WTC11 (cell line): ENCODE data around the gene PANK4. TPM values are rescaled to one million over a fixed set of nuclear protein-coding genes. Genes with fewer than 3 reads are reported as not detected.

Experiments used
- ATAC-seq: fragments of 200-7000 bp; cut with Tn5 transposase; 2 replicates; pipeline ENCODE4 v1.10.0; 2021; ENCODE audit warnings: mild to moderate bottlenecking, moderate library complexity
- CTCF ChIA-PET: fragments of 300-600 bp; sonication (Branson Sonifier 250); formaldehyde crosslinking; loops from one replicate; lab custom pipeline; 2021; ENCODE audit warnings: antibody characterized with exemption; lab: Charles Lee
- POLR2A ChIA-PET: fragments of 350-600 bp; sonication (Branson Sonifier 250); formaldehyde crosslinking; loops from one replicate; lab custom pipeline; 2021; ENCODE audit warnings: antibody characterized with exemption; lab: Charles Lee
- DNase-seq: peaks from one replicate; pipeline ENCODE4 v3.0.0; 2021; ENCODE audit warnings: low spot score
- H3K27ac Mint-ChIP-seq: 2 replicates; pipeline ENCODE4 v1.8.0; 2021; ENCODE audit warnings: mixed read lengths
- H3K27me3 Mint-ChIP-seq: 2 replicates; pipeline ENCODE4 v1.8.0; 2021; ENCODE audit warnings: low read depth, mild to moderate bottlenecking, moderate library complexity, mixed read lengths
- H3K36me3 Mint-ChIP-seq: 2 replicates; pipeline ENCODE4 v1.8.0; 2021; ENCODE audit warnings: mixed read lengths
- H3K4me1 Mint-ChIP-seq: 2 replicates; pipeline ENCODE4 v1.8.0; 2022; ENCODE audit warnings: mixed read lengths
- H3K4me3 Mint-ChIP-seq: 2 replicates; pipeline ENCODE4 v1.8.0; 2021; ENCODE audit warnings: mild to moderate bottlenecking, moderate library complexity, mixed read lengths
- H3K9me3 Mint-ChIP-seq: 2 replicates; pipeline ENCODE4 v1.8.0; 2021; ENCODE audit warnings: mixed read lengths
- ATF1 ChIP-seq: sonication (generic); formaldehyde crosslinking; IDR thresholded peaks from 2 replicates; pipeline ENCODE4 v1.8.1; 2023; ENCODE audit warnings: mild to moderate bottlenecking, moderate library complexity, missing genetic modification reagents
- GRHL2 ChIP-seq: fragments of 250-450 bp; sonication (Bioruptor Pico); IDR thresholded peaks from 2 replicates; pipeline ENCODE4 v1.8.0; 2022; ENCODE audit warnings: mild to moderate bottlenecking, moderate library complexity; ENCODE audit not compliant: insufficient replicate concordance, severe bottlenecking
- HMGA2 ChIP-seq: fragments of 250-450 bp; sonication (Bioruptor Pico); IDR thresholded peaks from 2 replicates; pipeline ENCODE4 v1.4.0; 2021; ENCODE audit warnings: mild to moderate bottlenecking, moderate library complexity
- JUN ChIP-seq: sonication (generic); formaldehyde crosslinking; IDR thresholded peaks from 2 replicates; pipeline ENCODE4 v1.8.0; 2023; ENCODE audit warnings: mild to moderate bottlenecking, missing genetic modification reagents
- OVOL2 ChIP-seq: fragments of 250-450 bp; sonication (Bioruptor Pico); IDR thresholded peaks from 2 replicates; pipeline ENCODE4 v1.9.0; 2021; ENCODE audit warnings: mild to moderate bottlenecking, borderline replicate concordance
- RELA ChIP-seq: sonication (generic); formaldehyde crosslinking; IDR thresholded peaks from 2 replicates; pipeline ENCODE4 v1.8.1; 2022; ENCODE audit warnings: missing genetic modification reagents, mild to moderate bottlenecking, borderline replicate concordance
- RORB ChIP-seq: fragments of 250-450 bp; sonication (Bioruptor Pico); IDR thresholded peaks from 2 replicates; pipeline ENCODE4 v1.9.0; 2021; ENCODE audit warnings: mild to moderate bottlenecking
- TP53 ChIP-seq: sonication (generic); formaldehyde crosslinking; IDR thresholded peaks from 2 replicates; pipeline ENCODE4 v1.8.1; 2023; ENCODE audit warnings: mild to moderate bottlenecking, missing genetic modification reagents
- ZNF121 ChIP-seq: sonication (generic); formaldehyde crosslinking; IDR thresholded peaks from 2 replicates; pipeline ENCODE4 v1.8.0; 2023; ENCODE audit warnings: missing genetic modification reagents
- ZNF138 ChIP-seq: sonication (generic); formaldehyde crosslinking; conservative IDR thresholded peaks from 2 replicates; pipeline ENCODE4 v1.8.1; 2022; ENCODE audit warnings: mild to moderate bottlenecking, moderate library complexity, missing genetic modification reagents
- ZNF423 ChIP-seq: fragments of 250-450 bp; sonication (Bioruptor Pico); IDR thresholded peaks from 2 replicates; pipeline ENCODE4 v2.1.2; 2022; ENCODE audit warnings: mild to moderate bottlenecking, moderate library complexity
- total RNA-seq: library from RNA; stranded (reverse); gene quantifications from 3 replicates; pipeline ENCODE4 v1.2.3, GENCODE V29; 2021
- TF ChIP-seq, protein P1 (sequence below): sonication (generic); formaldehyde crosslinking; IDR thresholded peaks from 2 replicates; pipeline ENCODE4 v1.8.0; 2023; ENCODE audit warnings: missing genetic modification reagents, mild to moderate bottlenecking, borderline replicate concordance
- TF ChIP-seq, protein P2 (sequence below): sonication (generic); formaldehyde crosslinking; IDR thresholded peaks from 2 replicates; pipeline ENCODE4 v1.8.0; 2022; ENCODE audit warnings: mild to moderate bottlenecking, missing genetic modification reagents
- TF ChIP-seq, protein P3 (sequence below): sonication (generic); formaldehyde crosslinking; IDR thresholded peaks from 2 replicates; pipeline ENCODE4 v1.8.0; 2023; ENCODE audit warnings: missing genetic modification reagents
- TF ChIP-seq, protein P4 (sequence below): sonication (generic); formaldehyde crosslinking; conservative IDR thresholded peaks from 2 replicates; pipeline ENCODE4 v1.8.1; 2023; ENCODE audit warnings: mild to moderate bottlenecking, low read depth, missing genetic modification reagents, moderate library complexity
- TF ChIP-seq, protein P5 (sequence below): sonication (generic); formaldehyde crosslinking; IDR thresholded peaks from 2 replicates; pipeline ENCODE4 v1.8.1; 2023; ENCODE audit warnings: mild to moderate bottlenecking, moderate library complexity, missing genetic modification reagents

The PANK4 gene
- total RNA-seq, 1 experiment from 2014 or later = 52.5 TPM

DNA sequence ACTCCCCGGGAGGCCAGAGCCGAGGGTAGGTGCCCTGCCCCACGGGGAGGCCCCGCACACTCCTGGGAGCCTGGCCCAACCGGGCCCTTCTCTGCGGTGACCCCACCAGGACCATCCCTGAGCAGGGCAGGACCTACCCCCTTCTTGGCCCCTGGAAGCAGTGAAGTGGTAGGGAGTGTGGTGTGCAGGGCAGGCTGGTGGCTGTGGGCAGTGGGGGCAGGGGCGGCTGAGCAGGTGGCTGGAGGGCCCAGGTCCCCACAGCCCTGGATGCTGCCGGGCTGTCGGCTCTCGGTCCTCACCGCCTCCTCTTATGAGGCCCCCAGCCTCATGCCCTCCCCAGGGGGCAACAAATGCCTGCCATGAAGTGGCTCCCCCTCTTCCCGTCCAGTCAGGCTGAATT lies 30.9 kb downstream of the PANK4 start (continued):
- TF ChIP-seq, protein P1, sequence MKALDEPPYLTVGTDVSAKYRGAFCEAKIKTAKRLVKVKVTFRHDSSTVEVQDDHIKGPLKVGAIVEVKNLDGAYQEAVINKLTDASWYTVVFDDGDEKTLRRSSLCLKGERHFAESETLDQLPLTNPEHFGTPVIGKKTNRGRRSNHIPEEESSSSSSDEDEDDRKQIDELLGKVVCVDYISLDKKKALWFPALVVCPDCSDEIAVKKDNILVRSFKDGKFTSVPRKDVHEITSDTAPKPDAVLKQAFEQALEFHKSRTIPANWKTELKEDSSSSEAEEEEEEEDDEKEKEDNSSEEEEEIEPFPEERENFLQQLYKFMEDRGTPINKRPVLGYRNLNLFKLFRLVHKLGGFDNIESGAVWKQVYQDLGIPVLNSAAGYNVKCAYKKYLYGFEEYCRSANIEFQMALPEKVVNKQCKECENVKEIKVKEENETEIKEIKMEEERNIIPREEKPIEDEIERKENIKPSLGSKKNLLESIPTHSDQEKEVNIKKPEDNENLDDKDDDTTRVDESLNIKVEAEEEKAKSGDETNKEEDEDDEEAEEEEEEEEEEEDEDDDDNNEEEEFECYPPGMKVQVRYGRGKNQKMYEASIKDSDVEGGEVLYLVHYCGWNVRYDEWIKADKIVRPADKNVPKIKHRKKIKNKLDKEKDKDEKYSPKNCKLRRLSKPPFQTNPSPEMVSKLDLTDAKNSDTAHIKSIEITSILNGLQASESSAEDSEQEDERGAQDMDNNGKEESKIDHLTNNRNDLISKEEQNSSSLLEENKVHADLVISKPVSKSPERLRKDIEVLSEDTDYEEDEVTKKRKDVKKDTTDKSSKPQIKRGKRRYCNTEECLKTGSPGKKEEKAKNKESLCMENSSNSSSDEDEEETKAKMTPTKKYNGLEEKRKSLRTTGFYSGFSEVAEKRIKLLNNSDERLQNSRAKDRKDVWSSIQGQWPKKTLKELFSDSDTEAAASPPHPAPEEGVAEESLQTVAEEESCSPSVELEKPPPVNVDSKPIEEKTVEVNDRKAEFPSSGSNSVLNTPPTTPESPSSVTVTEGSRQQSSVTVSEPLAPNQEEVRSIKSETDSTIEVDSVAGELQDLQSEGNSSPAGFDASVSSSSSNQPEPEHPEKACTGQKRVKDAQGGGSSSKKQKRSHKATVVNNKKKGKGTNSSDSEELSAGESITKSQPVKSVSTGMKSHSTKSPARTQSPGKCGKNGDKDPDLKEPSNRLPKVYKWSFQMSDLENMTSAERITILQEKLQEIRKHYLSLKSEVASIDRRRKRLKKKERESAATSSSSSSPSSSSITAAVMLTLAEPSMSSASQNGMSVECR = no peak

DNA sequence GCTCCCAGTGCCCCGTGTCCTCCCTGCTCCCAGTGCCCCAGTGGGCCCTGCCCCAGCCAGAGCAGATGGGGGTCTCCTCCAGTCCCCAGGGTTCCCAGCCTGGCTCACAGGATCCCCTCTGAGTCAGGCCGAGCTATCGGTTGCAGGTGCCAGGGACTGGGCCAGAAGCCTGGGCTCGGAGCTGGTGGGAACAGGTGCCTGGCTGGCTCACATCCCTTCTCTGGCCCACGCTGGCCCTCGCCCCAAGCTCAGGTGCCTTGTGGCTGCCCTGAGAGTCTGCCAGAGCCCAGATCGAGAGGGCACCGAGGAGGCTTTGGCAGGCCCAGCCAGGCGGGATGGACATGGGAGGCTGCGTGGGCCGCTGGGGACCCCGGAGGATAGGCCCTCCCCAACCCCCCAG lies 31.4 kb downstream of the PANK4 start:
- TF ChIP-seq GRHL2 (CRISPR knock-in tag) (no peak), ZNF423 (CRISPR knock-in tag) (no peak), RORB (CRISPR knock-in tag) (no peak), OVOL2 (CRISPR knock-in tag) (no peak)
- TF ChIP-seq, all 79 proteins: peak for 0
- DNase-seq (no peak), ATAC-seq (no peak)
- Mint-ChIP-seq H3K4me3 (no peak overlapping the region), H3K4me1 (no peaks in the 10 kb centered on the region), H3K27ac (no peak overlapping the region), H3K9me3 (no peaks in the 10 kb centered on the region), H3K27me3 (no peaks in the 10 kb centered on the region), H3K36me3 (no peaks in the 10 kb centered on the region)
- ChIA-PET CTCF (no interaction called here), POLR2A (no interaction called here)

DNA sequence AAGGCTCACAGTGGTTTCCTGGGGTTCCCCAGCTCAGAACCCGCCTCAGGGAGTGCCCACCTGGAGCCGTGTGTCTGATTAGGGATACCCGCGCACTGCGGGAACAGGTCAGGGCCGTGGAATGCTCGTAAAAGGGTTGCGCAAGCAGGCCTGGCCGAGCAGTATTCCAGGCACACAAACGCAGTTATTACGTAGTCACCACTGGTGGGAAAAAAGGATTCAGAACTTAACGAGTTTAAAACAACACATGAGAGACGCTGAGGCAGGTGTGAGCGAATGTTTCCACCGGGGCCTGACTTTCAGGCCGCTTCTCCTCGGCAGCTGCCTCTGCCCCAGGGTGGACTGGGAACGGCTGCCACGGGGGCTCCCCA lies 32.1 kb downstream of the PANK4 start:
- H3K4me1 Mint-ChIP-seq = no peaks in the 10 kb centered on the region
- no peaks in the 10 kb centered on the region for H3K27me3 Mint-ChIP-seq
- CTCF ChIA-PET = no interaction called here
- ATAC-seq (no peak), DNase-seq (no peak)
- no peak for TF ChIP-seq ZNF423 (CRISPR knock-in tag)
- TF ChIP-seq ZNF138 = no peak
- TF ChIP-seq HMGA2 (CRISPR knock-in tag) = no peak
- TF ChIP-seq RORB (CRISPR knock-in tag) = no peak
- TF ChIP-seq, protein P2, sequence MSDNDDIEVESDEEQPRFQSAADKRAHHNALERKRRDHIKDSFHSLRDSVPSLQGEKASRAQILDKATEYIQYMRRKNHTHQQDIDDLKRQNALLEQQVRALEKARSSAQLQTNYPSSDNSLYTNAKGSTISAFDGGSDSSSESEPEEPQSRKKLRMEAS (CRISPR knock-in tag) = no peak
- TF ChIP-seq, protein P3, sequence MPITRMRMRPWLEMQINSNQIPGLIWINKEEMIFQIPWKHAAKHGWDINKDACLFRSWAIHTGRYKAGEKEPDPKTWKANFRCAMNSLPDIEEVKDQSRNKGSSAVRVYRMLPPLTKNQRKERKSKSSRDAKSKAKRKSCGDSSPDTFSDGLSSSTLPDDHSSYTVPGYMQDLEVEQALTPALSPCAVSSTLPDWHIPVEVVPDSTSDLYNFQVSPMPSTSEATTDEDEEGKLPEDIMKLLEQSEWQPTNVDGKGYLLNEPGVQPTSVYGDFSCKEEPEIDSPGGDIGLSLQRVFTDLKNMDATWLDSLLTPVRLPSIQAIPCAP = no peak
- no peak for TF ChIP-seq JUN (CRISPR knock-in tag)
- no peak overlapping the region for H3K27ac Mint-ChIP-seq
- no peaks in the 10 kb centered on the region for H3K9me3 Mint-ChIP-seq
- H3K4me3 Mint-ChIP-seq = no peak overlapping the region
- POLR2A ChIA-PET = no interaction called here
- no peaks in the 10 kb centered on the region for H3K36me3 Mint-ChIP-seq

DNA sequence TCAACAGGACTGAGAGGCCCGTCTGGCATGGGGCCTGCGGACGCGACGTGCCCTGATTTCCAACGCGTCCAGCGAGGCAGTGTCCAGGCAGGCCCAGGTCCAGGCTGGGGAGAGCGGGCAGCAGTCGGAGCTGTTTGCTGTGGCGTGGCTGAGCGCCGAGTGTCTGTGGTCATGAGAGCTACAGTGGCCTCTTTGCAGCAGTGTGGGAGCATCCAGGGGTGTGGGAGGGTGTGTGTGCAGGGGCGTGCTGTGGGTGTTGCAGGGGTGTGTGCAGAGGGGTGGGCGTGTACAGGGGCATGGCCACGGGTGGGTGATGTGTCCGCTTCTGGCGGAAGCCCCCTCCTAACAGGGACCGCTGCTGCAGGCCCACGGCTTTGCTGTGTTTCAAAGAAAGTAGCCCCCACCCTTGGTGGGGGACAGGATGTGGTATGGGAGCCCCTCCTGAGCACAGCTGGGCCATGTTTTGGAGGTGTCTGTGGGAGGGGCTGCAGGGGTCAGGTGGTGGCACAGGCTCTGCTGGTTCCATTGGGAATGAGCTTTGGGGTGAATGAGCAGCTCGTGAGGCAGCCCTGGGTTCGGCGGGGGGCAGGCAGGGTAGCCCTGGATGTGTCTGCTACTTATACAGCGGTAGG lies 32.6 kb downstream of the PANK4 start:
- no peaks in the 10 kb centered on the region for H3K4me1 Mint-ChIP-seq
- no peak overlapping the region for H3K27ac Mint-ChIP-seq
- ChIA-PET POLR2A (no interaction called here), CTCF (no interaction called here)
- peaks cover 4% of the 10 kb centered on the region for H3K9me3 Mint-ChIP-seq
- peaks cover 3% of the 10 kb centered on the region; the same call in 1 of the 2 replicates for H3K36me3 Mint-ChIP-seq
- TF ChIP-seq, protein P4, sequence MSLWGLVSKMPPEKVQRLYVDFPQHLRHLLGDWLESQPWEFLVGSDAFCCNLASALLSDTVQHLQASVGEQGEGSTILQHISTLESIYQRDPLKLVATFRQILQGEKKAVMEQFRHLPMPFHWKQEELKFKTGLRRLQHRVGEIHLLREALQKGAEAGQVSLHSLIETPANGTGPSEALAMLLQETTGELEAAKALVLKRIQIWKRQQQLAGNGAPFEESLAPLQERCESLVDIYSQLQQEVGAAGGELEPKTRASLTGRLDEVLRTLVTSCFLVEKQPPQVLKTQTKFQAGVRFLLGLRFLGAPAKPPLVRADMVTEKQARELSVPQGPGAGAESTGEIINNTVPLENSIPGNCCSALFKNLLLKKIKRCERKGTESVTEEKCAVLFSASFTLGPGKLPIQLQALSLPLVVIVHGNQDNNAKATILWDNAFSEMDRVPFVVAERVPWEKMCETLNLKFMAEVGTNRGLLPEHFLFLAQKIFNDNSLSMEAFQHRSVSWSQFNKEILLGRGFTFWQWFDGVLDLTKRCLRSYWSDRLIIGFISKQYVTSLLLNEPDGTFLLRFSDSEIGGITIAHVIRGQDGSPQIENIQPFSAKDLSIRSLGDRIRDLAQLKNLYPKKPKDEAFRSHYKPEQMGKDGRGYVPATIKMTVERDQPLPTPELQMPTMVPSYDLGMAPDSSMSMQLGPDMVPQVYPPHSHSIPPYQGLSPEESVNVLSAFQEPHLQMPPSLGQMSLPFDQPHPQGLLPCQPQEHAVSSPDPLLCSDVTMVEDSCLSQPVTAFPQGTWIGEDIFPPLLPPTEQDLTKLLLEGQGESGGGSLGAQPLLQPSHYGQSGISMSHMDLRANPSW (CRISPR knock-in tag) = no peak
- TF ChIP-seq ATF1 (CRISPR knock-in tag) (no peak), RELA (CRISPR knock-in tag) (no peak), TP53 (no peak), ZNF121 (CRISPR knock-in tag) (no peak)
- TF ChIP-seq, protein P5, sequence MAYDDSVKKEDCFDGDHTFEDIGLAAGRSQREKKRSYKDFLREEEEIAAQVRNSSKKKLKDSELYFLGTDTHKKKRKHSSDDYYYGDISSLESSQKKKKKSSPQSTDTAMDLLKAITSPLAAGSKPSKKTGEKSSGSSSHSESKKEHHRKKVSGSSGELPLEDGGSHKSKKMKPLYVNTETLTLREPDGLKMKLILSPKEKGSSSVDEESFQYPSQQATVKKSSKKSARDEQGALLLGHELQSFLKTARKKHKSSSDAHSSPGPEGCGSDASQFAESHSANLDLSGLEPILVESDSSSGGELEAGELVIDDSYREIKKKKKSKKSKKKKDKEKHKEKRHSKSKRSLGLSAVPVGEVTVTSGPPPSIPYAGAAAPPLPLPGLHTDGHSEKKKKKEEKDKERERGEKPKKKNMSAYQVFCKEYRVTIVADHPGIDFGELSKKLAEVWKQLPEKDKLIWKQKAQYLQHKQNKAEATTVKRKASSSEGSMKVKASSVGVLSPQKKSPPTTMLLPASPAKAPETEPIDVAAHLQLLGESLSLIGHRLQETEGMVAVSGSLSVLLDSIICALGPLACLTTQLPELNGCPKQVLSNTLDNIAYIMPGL (CRISPR knock-in tag) = no peak
- TF ChIP-seq, protein P1 = no peak
- H3K27me3 Mint-ChIP-seq = no peaks in the 10 kb centered on the region; the same call in 1 of the 2 replicates
- DNase-seq (no peak), ATAC-seq (no peak)
- H3K4me3 Mint-ChIP-seq = no peak overlapping the region
